Panc1 (cell line): ENCODE results near the gene SDK2. TPM values are rescaled to one million over a fixed set of nuclear protein-coding genes. Genes with fewer than 3 reads are reported as not detected.

Source experiments
- ATAC-seq: fragments of 200-7000 bp; cut with Tn5 transposase; 2 replicates; pipeline ENCODE4 v1.9.1; 2020; ENCODE audit warnings: mild to moderate bottlenecking, moderate library complexity
- BruUV-seq: library from RNA; stranded (reverse); fragments of 400-500 nt; replicated peaks from 2 replicates; lab custom pipeline; 2021; lab: Mats Ljungman, UMichigan
- CTCF ChIA-PET: fragments of 300-600 bp; sonication (Branson Sonifier 250); formaldehyde crosslinking; loops from one replicate; lab custom pipeline; 2022; ENCODE audit warnings: antibody characterized with exemption; lab: Charles Lee
- POLR2A ChIA-PET: fragments of 300-600 bp; sonication (Branson Sonifier 250); formaldehyde crosslinking; loops from one replicate; lab custom pipeline; 2022; ENCODE audit warnings: antibody characterized with exemption; lab: Charles Lee
- DNase-seq: peaks from one replicate; pipeline ENCODE4 v3.0.0-alpha.2; 2010; ENCODE audit warnings: low read depth, low spot score
- H3K27ac ChIP-seq: 2 replicates; pipeline ENCODE4 v1.5.1; 2011; ENCODE audit warnings: mild to moderate bottlenecking, low read length, inconsistent platforms
- H3K27me3 ChIP-seq: fragments of 200-500 bp; sonication (Bioruptor generic); 2 replicates; pipeline ENCODE4 v1.6.0; 2014; ENCODE audit warnings: low read length, inconsistent platforms; ENCODE audit not compliant: control insufficient read depth, insufficient read depth
- H3K36me3 ChIP-seq: fragments of 200-500 bp; sonication (Bioruptor generic); 2 replicates; pipeline ENCODE4 v1.5.1; 2014; ENCODE audit warnings: inconsistent platforms, mild to moderate bottlenecking, low read length, moderate library complexity; ENCODE audit not compliant: control insufficient read depth, insufficient read depth
- H3K4me1 ChIP-seq: 2 replicates; pipeline ENCODE4 v1.5.1; 2011; ENCODE audit warnings: inconsistent platforms, mild to moderate bottlenecking, low read length, moderate library complexity; ENCODE audit not compliant: control insufficient read depth, insufficient read depth
- H3K4me3 ChIP-seq, 2 experiments: 2 replicates each; pipeline ENCODE4 v1.5.1; 2011 to 2012; ENCODE audit warnings: low read depth in 2 of 2, low read length in 2 of 2, mild to moderate bottlenecking in 2 of 2, inconsistent platforms in 1 of 2, moderate library complexity in 1 of 2
- H3K9me3 ChIP-seq: fragments of 200-500 bp; sonication (Bioruptor generic); 2 replicates; pipeline ENCODE4 v1.5.1; 2014; ENCODE audit warnings: low read depth, mild to moderate bottlenecking, inconsistent platforms, low read length, moderate library complexity; ENCODE audit not compliant: control insufficient read depth, insufficient read depth
- CTCF ChIP-seq: fragments of 450-650 bp; IDR thresholded peaks from 2 replicates; pipeline ENCODE4 v1.5.1; 2017; ENCODE audit warnings: mild to moderate bottlenecking
- POLR2AphosphoS5 ChIP-seq: IDR thresholded peaks from 2 replicates; pipeline ENCODE4 v1.6.1; 2012; ENCODE audit warnings: mild to moderate bottlenecking, low read depth, low read length, moderate library complexity
- REST ChIP-seq, 2 experiments: IDR thresholded peaks; 2 replicates each; pipeline ENCODE4 v1.6.1; 2011 to 2012; ENCODE audit warnings: low read depth in 2 of 2, control low read depth in 1 of 2, low read length in 1 of 2, mild to moderate bottlenecking in 1 of 2, moderate library complexity in 1 of 2; ENCODE audit not compliant: insufficient read depth in 1 of 2
- SIN3A ChIP-seq: IDR thresholded peaks from 2 replicates; pipeline ENCODE4 v1.6.1; 2012; ENCODE audit warnings: low read depth, mild to moderate bottlenecking, low read length, moderate library complexity, borderline replicate concordance; ENCODE audit not compliant: insufficient read depth
- TCF7L2 ChIP-seq: IDR thresholded peaks from 2 replicates; pipeline ENCODE4 v1.6.1; 2011; ENCODE audit warnings: mild to moderate bottlenecking, low read depth, low read length, inconsistent platforms
- in situ Hi-C: cut with HindIII; loops from 2 replicates; pipeline ENCODE4 v1.10.0; 2016; ENCODE audit warnings: low sequenced_read_pairs, low pct_unique_long_range_greater_than_20kb
- intact Hi-C: fragments of 100-400 bp; cut with micrococcal nuclease; formaldehyde crosslinking; loops from one replicate; pipeline ENCODE4 v1.10.0; 2022; ENCODE audit not compliant: unreplicated experiment
- total RNA-seq: library from RNA; stranded (reverse); gene quantifications from one replicate; pipeline ENCODE4 v1.2.1, GENCODE V29; 2021; ENCODE audit not compliant: unreplicated experiment

SDK2 gene
- total RNA-seq, 1 experiment from 2014 or later, result 0.41 TPM

GRCh38 chr17:73641826-73642600, 2.2 kb downstream of the SDK2 start:
- no TSS peak for BruUV-seq
- DNase-seq, result no peak
- ChIA-PET POLR2A (no interaction called here), CTCF (interaction anchor here (0.8 kb wide), 1 partner anchor 558 kb away, joined by 4 read pairs; no protein-coding TSS in a partner anchor)
- intact Hi-C loops, result loop anchor here (10.0 kb wide), 1 partner anchor 217 kb away; no protein-coding TSS in a partner anchor
- Histone ChIP-seq H3K27ac (no peak overlapping the region), H3K4me1 (peaks cover 6% of the 10 kb centered on the region), H3K36me3 (no peaks in the 10 kb centered on the region), H3K9me3 (no peaks in the 10 kb centered on the region), H3K27me3 (peaks cover 23% of the 10 kb centered on the region), H3K4me3 (no peak overlapping the region)
- ATAC-seq, result no peak
- in situ Hi-C loops, result no loop called here
- TF ChIP-seq TCF7L2 (no peak), CTCF (no peak), REST (IDR thresholded peaks at IDR 0.05; ENCODE audit: insufficient read depth in 1 of 2, low read depth in 2 of 2, low read length in 1 of 2) (no peak), SIN3A (no peak), POLR2AphosphoS5 (no peak)

- TF ChIP-seq REST (IDR thresholded peaks at IDR 0.05; ENCODE audit: insufficient read depth in 1 of 2, low read depth in 2 of 2, low read length in 1 of 2) (no peak), CTCF (no peak), TCF7L2 (no peak), POLR2AphosphoS5 (no peak), SIN3A (no peak)
- intact Hi-C loops, result loop anchor here (10.0 kb wide), 1 partner anchor 216 kb away; no protein-coding TSS in a partner anchor
- DNase-seq, result no peak
- H3K36me3 ChIP-seq, result no peaks in the 10 kb centered on the region
- H3K4me3 ChIP-seq, result no peak overlapping the region
- in situ Hi-C loops, result no loop called here
- POLR2A ChIA-PET, result no interaction called here
- no peak overlapping the region for H3K27ac ChIP-seq
- no peaks in the 10 kb centered on the region for H3K9me3 ChIP-seq
- no peak for ATAC-seq
- peaks cover 6% of the 10 kb centered on the region for H3K4me1 ChIP-seq
- no TSS peak for BruUV-seq
- CTCF ChIA-PET, result no interaction called here
- H3K27me3 ChIP-seq, result peaks cover 14% of the 10 kb centered on the region
Measured at GRCh38 chr17:73640691-73641090, 3.6 kb downstream of the SDK2 start.
